ENCODE data around the gene GCFC2.

- TF ChIP-seq CTCF (IDR thresholded peaks at IDR 0.05; ENCODE audit: insufficient read depth, low read depth, low read length) (no peak), EZH2 (IDR thresholded peaks at IDR 0.05; ENCODE audit: insufficient read depth, low read length) (no peak)
These were observed 97.9 kb downstream of the GCFC2 start for GRCh38 chr2:75612862-75613243.

Data from astrocyte (in vitro differentiated cells and primary cell).